ENCODE measurements around the gene GPRIN3. TPM values are rescaled to one million over a fixed set of nuclear protein-coding genes. Genes with fewer than 3 reads are reported as not detected.
A peak's percentile ranks its signal among the peaks of the same experiment; 100 is the strongest.

The GPRIN3 gene
- total and polyA plus RNA-seq, 2 experiments from 2014 or later: 0.74 to 3.2 TPM

DNA sequence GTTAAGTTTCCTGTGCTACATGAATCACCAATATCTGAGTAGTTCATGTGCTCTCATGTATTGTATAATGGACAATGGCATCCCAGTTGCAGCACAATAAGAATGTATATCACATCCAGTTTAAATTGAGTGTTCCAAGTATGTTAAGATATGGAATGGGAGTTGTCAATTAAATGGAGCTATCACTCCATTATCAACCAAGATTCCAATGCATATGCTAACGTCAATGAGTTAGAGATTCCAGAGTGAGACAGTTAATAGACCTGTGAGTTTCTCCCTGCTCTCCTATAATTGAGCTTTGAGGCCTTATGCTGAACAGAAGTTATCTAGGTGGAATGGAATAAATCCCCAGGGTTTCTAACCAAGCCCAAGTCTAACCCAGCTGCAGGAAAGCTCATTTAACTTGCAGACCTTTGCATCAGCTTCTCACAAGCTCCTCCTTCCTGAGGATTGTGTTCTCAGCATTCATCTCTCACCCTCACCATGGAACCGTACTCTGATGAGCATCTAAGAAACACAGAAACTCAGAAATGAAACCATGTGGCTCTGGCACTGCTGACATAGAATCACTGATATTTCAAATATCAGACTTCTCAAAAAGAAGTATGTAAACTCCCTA is 111.4 kb downstream of the GPRIN3 start:
- 0 out of 2 replicates have a peak overlapping the region, but pooled peaks have one; percentile 8 for H3K4me2 ChIP-seq
- peak; percentile 54; the same call in 2 of the 3 replicates for ATAC-seq
- no peaks in the 10 kb centered on the region for H3K9me2 ChIP-seq (ENCODE audit: insufficient read depth)
- H2AFZ ChIP-seq: no peak overlapping the region
- H3K27ac ChIP-seq (ENCODE audit: low read depth): no peak overlapping the region
- Mint-ChIP-seq H3K36me3 (ENCODE audit: low read depth) (no peaks in the 10 kb centered on the region), H3K4me1 (peaks cover 16% of the 10 kb centered on the region; the same call in 2 of the 3 replicates), H3K27me3 (ENCODE audit: insufficient read depth, low read depth, poor library complexity) (no peaks in the 10 kb centered on the region), H3K27ac (no peak overlapping the region; the same call in 1 of the 2 replicates), H3K9me3 (no peaks in the 10 kb centered on the region), H3K4me3 (no peak overlapping the region)
- no peaks in the 10 kb centered on the region for H3F3A ChIP-seq (replicated peaks; ENCODE audit: low read depth)
- H3K79me2 ChIP-seq (replicated peaks; ENCODE audit: insufficient read depth): no peaks in the 10 kb centered on the region
- peak; percentile 16 for DNase-seq (ENCODE audit: low spot score)
- no peaks in the 10 kb centered on the region; the same call in 1 of the 2 replicates for H3K36me3 ChIP-seq (ENCODE audit: insufficient read depth)
- TF ChIP-seq, protein P1, sequence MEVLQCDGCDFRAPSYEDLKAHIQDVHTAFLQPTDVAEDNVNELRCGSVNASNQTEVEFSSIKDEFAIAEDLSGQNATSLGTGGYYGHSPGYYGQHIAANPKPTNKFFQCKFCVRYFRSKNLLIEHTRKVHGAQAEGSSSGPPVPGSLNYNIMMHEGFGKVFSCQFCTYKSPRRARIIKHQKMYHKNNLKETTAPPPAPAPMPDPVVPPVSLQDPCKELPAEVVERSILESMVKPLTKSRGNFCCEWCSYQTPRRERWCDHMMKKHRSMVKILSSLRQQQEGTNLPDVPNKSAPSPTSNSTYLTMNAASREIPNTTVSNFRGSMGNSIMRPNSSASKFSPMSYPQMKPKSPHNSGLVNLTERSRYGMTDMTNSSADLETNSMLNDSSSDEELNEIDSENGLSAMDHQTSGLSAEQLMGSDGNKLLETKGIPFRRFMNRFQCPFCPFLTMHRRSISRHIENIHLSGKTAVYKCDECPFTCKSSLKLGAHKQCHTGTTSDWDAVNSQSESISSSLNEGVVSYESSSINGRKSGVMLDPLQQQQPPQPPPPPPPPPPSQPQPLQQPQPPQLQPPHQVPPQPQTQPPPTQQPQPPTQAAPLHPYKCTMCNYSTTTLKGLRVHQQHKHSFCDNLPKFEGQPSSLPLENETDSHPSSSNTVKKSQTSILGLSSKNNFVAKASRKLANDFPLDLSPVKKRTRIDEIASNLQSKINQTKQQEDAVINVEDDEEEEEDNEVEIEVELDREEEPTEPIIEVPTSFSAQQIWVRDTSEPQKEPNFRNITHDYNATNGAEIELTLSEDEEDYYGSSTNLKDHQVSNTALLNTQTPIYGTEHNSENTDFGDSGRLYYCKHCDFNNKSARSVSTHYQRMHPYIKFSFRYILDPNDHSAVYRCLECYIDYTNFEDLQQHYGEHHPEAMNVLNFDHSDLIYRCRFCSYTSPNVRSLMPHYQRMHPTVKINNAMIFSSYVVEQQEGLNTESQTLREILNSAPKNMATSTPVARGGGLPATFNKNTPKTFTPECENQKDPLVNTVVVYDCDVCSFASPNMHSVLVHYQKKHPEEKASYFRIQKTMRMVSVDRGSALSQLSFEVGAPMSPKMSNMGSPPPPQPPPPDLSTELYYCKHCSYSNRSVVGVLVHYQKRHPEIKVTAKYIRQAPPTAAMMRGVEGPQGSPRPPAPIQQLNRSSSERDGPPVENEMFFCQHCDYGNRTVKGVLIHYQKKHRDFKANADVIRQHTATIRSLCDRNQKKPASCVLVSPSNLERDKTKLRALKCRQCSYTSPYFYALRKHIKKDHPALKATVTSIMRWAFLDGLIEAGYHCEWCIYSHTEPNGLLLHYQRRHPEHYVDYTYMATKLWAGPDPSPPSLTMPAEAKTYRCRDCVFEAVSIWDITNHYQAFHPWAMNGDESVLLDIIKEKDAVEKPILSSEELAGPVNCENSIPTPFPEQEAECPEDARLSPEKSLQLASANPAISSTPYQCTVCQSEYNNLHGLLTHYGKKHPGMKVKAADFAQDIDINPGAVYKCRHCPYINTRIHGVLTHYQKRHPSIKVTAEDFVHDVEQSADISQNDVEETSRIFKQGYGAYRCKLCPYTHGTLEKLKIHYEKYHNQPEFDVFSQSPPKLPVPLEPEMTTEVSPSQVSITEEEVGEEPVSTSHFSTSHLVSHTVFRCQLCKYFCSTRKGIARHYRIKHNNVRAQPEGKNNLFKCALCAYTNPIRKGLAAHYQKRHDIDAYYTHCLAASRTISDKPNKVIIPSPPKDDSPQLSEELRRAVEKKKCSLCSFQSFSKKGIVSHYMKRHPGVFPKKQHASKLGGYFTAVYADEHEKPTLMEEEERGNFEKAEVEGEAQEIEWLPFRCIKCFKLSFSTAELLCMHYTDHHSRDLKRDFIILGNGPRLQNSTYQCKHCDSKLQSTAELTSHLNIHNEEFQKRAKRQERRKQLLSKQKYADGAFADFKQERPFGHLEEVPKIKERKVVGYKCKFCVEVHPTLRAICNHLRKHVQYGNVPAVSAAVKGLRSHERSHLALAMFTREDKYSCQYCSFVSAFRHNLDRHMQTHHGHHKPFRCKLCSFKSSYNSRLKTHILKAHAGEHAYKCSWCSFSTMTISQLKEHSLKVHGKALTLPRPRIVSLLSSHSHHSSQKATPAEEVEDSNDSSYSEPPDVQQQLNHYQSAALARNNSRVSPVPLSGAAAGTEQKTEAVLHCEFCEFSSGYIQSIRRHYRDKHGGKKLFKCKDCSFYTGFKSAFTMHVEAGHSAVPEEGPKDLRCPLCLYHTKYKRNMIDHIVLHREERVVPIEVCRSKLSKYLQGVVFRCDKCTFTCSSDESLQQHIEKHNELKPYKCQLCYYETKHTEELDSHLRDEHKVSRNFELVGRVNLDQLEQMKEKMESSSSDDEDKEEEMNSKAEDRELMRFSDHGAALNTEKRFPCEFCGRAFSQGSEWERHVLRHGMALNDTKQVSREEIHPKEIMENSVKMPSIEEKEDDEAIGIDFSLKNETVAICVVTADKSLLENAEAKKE (CRISPR knock-in tag; IDR thresholded peaks at IDR 0.05): peak; percentile 31; the same call in 1 of the 2 replicates
- TF ChIP-seq JUNB (IDR thresholded peaks at IDR 0.05; ENCODE audit: unreplicated experiment): no peak
- H3K4me1 ChIP-seq (ENCODE audit: insufficient read depth): peaks cover 9% of the 10 kb centered on the region; the same call in 1 of the 2 replicates
- no peaks in the 10 kb centered on the region for H3K27me3 ChIP-seq (ENCODE audit: insufficient read depth)
- H3K4me3 ChIP-seq: no peak overlapping the region
- H4K20me1 ChIP-seq (replicated peaks; ENCODE audit: insufficient read depth): no peaks in the 10 kb centered on the region

DNA sequence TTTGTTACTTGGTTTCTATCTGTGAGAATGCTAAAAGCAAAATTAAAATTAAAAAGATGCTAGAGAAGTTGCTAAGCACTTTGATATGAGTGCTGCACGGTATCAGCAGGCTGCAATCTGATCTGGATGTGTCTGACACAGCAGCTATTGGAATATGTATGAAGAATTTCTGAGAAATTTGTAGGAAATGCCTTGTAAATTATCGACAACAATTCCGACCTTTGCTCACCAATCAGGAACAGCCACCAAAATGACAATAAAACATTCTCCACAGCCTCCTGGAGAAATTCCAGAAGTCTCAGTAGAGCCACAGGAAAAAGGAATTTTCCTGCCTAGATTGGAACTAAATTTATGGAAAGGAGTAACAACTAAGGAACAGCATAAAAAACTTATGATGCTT is 113.8 kb downstream of the GPRIN3 start:
- Mint-ChIP-seq H3K27ac (no peak overlapping the region), H3K4me3 (no peak overlapping the region), H3K27me3 (ENCODE audit: insufficient read depth, low read depth, poor library complexity) (no peaks in the 10 kb centered on the region)

More for the DNA sequence above, 113.8 kb downstream of the GPRIN3 start:
- DNase-seq (ENCODE audit: low spot score) (no peak), ATAC-seq (no peak)
- Histone ChIP-seq H3F3A (replicated peaks; ENCODE audit: low read depth) (no peaks in the 10 kb centered on the region), H4K20me1 (replicated peaks; ENCODE audit: insufficient read depth) (no peaks in the 10 kb centered on the region), H3K9me2 (ENCODE audit: insufficient read depth) (no peaks in the 10 kb centered on the region), H3K79me2 (replicated peaks; ENCODE audit: insufficient read depth) (no peaks in the 10 kb centered on the region), H3K27me3 (ENCODE audit: insufficient read depth) (no peaks in the 10 kb centered on the region), H2AFZ (no peak overlapping the region), H3K4me2 (no peak overlapping the region), H3K4me3 (no peak overlapping the region), H3K36me3 (ENCODE audit: insufficient read depth) (no peaks in the 10 kb centered on the region), H3K27ac (ENCODE audit: low read depth) (no peak overlapping the region), H3K4me1 (ENCODE audit: insufficient read depth) (peaks cover 9% of the 10 kb centered on the region; the same call in 1 of the 2 replicates)
- no peaks in the 10 kb centered on the region for H3K9me3 Mint-ChIP-seq
- TF ChIP-seq EZH2phosphoT487 (IDR thresholded peaks at IDR 0.05; ENCODE audit: unreplicated experiment) (no peak), NANOG (IDR thresholded peaks at IDR 0.05; ENCODE audit: borderline replicate concordance) (no peak)
- TF ChIP-seq, protein P2, sequence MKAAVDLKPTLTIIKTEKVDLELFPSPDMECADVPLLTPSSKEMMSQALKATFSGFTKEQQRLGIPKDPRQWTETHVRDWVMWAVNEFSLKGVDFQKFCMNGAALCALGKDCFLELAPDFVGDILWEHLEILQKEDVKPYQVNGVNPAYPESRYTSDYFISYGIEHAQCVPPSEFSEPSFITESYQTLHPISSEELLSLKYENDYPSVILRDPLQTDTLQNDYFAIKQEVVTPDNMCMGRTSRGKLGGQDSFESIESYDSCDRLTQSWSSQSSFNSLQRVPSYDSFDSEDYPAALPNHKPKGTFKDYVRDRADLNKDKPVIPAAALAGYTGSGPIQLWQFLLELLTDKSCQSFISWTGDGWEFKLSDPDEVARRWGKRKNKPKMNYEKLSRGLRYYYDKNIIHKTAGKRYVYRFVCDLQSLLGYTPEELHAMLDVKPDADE (IDR thresholded peaks at IDR 0.05): no peak
- peaks cover 16% of the 10 kb centered on the region; the same call in 2 of the 3 replicates for H3K4me1 Mint-ChIP-seq
- no peaks in the 10 kb centered on the region for H3K36me3 Mint-ChIP-seq (ENCODE audit: low read depth)

Measured in GM23338 (cell line).